ENCODE data around the gene GRIK2.

- TF ChIP-seq CTCF (IDR thresholded peaks at IDR 0.05) (no peak), POLR2A (IDR thresholded peaks at IDR 0.05) (no peak)
Observed at GRCh38 chr6:101806241-101806640, 412.7 kb downstream of the GRIK2 start.

Measured in heart left ventricle (tissue), 13 donors.